ENCODE measurements around the gene SCARF1.

DNA sequence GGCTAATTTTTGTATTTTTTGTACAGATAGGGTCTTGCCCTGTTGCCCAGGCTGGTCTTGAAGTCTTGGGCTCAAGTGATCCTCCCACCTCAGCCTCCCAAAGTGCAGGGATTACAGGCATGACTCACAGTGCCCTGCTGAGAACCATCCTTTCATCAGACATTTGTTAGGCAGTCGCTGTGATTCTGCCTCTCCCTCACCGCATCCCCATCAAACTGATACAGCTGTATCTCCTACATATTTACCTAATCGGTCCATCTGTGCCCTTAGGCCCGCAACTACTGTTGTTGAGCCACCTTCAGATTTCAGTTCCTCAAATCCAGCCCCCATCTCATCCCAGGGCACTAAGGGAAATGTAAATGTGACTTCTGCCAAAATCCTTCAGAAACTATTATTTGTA lies 14.9 kb downstream of the SCARF1 start:
- TF ChIP-seq ESRRG (CRISPR knock-in tag; IDR thresholded peaks at IDR 0.05) (no peak), ISL1 (CRISPR knock-in tag; IDR thresholded peaks at IDR 0.05) (no peak), RARB (CRISPR knock-in tag; IDR thresholded peaks at IDR 0.05) (no peak), ZNF565 (CRISPR knock-in tag; conservative IDR thresholded peaks at IDR 0.05; ENCODE audit: low read depth) (no peak), ARNTL (CRISPR knock-in tag; IDR thresholded peaks at IDR 0.05; ENCODE audit: borderline replicate concordance, low read depth) (no peak), ZNF8 (CRISPR knock-in tag; IDR thresholded peaks at IDR 0.05) (no peak)
- TF ChIP-seq, protein P1, sequence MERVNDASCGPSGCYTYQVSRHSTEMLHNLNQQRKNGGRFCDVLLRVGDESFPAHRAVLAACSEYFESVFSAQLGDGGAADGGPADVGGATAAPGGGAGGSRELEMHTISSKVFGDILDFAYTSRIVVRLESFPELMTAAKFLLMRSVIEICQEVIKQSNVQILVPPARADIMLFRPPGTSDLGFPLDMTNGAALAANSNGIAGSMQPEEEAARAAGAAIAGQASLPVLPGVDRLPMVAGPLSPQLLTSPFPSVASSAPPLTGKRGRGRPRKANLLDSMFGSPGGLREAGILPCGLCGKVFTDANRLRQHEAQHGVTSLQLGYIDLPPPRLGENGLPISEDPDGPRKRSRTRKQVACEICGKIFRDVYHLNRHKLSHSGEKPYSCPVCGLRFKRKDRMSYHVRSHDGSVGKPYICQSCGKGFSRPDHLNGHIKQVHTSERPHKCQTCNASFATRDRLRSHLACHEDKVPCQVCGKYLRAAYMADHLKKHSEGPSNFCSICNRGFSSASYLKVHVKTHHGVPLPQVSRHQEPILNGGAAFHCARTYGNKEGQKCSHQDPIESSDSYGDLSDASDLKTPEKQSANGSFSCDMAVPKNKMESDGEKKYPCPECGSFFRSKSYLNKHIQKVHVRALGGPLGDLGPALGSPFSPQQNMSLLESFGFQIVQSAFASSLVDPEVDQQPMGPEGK (CRISPR knock-in tag; IDR thresholded peaks at IDR 0.05; ENCODE audit: borderline replicate concordance), result no peak
- TF ChIP-seq, protein P2, sequence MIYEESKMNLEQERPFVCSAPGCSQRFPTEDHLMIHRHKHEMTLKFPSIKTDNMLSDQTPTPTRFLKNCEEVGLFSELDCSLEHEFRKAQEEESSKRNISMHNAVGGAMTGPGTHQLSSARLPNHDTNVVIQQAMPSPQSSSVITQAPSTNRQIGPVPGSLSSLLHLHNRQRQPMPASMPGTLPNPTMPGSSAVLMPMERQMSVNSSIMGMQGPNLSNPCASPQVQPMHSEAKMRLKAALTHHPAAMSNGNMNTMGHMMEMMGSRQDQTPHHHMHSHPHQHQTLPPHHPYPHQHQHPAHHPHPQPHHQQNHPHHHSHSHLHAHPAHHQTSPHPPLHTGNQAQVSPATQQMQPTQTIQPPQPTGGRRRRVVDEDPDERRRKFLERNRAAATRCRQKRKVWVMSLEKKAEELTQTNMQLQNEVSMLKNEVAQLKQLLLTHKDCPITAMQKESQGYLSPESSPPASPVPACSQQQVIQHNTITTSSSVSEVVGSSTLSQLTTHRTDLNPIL (CRISPR knock-in tag; IDR thresholded peaks at IDR 0.05; ENCODE audit: low read depth), result no peak
